Osteocyte (in vitro differentiated cells): Measurements from ENCODE around the gene WDFY3. TPM values are rescaled to one million over a fixed set of nuclear protein-coding genes. Genes with fewer than 3 reads are reported as not detected.
A peak's percentile ranks its signal among the peaks of the same experiment; 100 is the strongest.

ENCODE experiments used
- DNase-seq: peaks from one replicate; pipeline ENCODE4 v3.0.0; 2021; ENCODE audit warnings: mixed read lengths; ENCODE audit not compliant: unreplicated experiment; ENCODE audit errors: extremely low spot score
- H3K27ac Mint-ChIP-seq: one replicate; pipeline ENCODE4 v1.8.0; 2021; ENCODE audit warnings: mild to moderate bottlenecking, mixed read lengths; ENCODE audit not compliant: unreplicated experiment
- H3K27me3 Mint-ChIP-seq: one replicate; pipeline ENCODE4 v1.8.0; 2021; ENCODE audit warnings: mixed read lengths; ENCODE audit not compliant: unreplicated experiment
- H3K36me3 Mint-ChIP-seq: one replicate; pipeline ENCODE4 v1.8.0; 2021; ENCODE audit warnings: mixed read lengths; ENCODE audit not compliant: unreplicated experiment
- H3K4me1 Mint-ChIP-seq: one replicate; pipeline ENCODE4 v1.8.0; 2021; ENCODE audit warnings: mixed read lengths; ENCODE audit not compliant: unreplicated experiment
- H3K4me3 Mint-ChIP-seq: one replicate; pipeline ENCODE4 v1.8.0; 2021; ENCODE audit warnings: mild to moderate bottlenecking, moderate library complexity, mixed read lengths; ENCODE audit not compliant: unreplicated experiment
- H3K9me3 Mint-ChIP-seq: one replicate; pipeline ENCODE4 v1.8.0; 2021; ENCODE audit warnings: mixed read lengths; ENCODE audit not compliant: unreplicated experiment
- total RNA-seq: library from RNA; stranded (reverse); gene quantifications from 2 replicates; pipeline ENCODE4 v1.2.1, GENCODE V29; 2021
- TF ChIP-seq, protein P1 (sequence below): fragments of 200-600 bp; sonication (generic); IDR thresholded peaks from 2 replicates; pipeline ENCODE4 v1.5.0; 2021; ENCODE audit warnings: antibody characterized with exemption, mild to moderate bottlenecking, moderate library complexity

The WDFY3 gene
- total RNA-seq, 1 donor from 2014 or later: 91.4 TPM

DNA sequence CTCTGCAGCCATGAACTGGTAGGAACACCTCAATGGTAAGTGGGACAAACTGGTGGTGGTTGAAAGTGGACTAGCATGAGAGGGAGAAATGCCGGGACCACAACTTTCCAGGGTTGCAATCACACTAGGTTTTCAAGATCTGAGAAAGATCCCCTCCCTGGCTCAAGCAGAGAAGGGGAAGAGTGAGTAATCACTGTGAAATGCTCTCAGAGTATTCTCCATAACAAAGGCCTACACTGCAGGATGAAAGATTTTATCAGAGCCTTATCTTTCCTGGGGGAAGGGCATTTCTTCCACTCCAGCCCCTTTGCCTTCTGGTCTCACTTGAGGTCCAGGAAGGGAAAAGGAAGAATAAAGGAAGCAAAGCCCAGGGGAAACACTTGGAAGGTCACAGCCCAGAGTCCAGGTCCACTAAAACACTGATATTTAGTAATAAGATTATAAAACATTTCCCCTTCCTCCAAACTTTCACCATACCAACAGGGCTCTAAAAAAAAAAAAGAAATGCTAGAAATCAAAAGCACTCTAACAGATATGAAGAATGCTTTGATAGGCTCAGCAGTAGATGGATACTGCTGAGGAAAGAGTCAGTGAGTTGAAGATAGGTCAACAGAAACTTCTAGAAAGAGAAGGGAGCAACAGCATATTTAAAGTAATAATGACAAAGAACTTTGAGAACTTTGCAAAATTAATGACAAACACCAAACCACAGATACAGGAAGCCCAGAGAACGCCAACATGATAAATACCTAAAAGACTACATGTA lies 95.9 kb downstream of the WDFY3 start:
- peak overlapping the region; percentile 72 for H3K27ac Mint-ChIP-seq
- H3K36me3 Mint-ChIP-seq: peaks cover 13% of the 10 kb centered on the region
- TF ChIP-seq, protein P1, sequence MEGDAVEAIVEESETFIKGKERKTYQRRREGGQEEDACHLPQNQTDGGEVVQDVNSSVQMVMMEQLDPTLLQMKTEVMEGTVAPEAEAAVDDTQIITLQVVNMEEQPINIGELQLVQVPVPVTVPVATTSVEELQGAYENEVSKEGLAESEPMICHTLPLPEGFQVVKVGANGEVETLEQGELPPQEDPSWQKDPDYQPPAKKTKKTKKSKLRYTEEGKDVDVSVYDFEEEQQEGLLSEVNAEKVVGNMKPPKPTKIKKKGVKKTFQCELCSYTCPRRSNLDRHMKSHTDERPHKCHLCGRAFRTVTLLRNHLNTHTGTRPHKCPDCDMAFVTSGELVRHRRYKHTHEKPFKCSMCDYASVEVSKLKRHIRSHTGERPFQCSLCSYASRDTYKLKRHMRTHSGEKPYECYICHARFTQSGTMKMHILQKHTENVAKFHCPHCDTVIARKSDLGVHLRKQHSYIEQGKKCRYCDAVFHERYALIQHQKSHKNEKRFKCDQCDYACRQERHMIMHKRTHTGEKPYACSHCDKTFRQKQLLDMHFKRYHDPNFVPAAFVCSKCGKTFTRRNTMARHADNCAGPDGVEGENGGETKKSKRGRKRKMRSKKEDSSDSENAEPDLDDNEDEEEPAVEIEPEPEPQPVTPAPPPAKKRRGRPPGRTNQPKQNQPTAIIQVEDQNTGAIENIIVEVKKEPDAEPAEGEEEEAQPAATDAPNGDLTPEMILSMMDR: no peak
- no peak overlapping the region for H3K4me3 Mint-ChIP-seq
- no peak for DNase-seq
- H3K27me3 Mint-ChIP-seq: no peaks in the 10 kb centered on the region
- peaks cover 11% of the 10 kb centered on the region for H3K9me3 Mint-ChIP-seq
- peaks cover 12% of the 10 kb centered on the region for H3K4me1 Mint-ChIP-seq

DNA sequence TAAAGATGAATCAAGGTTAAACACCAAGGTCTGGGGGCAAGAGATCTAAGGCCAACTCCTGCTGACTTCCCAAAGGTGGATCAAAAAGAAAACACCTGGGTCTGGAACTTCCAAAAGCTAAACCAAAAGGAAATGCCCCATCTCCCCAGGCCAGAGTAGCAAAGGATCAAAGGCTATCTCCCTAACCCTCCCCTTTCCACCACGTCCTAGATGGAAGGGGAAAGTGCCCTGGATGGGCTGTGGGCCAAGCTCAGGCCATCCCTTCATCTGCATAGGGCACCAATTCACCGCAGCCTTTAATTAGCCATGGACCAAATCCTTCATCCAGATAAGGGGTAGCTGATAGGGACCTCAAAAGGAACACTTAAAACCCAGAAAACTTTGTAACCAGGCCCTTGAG lies 100.2 kb downstream of the WDFY3 start:
- DNase-seq: no peak
- H3K36me3 Mint-ChIP-seq: peaks cover 7% of the 10 kb centered on the region
- TF ChIP-seq, protein P1: no peak
- H3K27ac Mint-ChIP-seq: no peak overlapping the region
- H3K4me3 Mint-ChIP-seq: no peak overlapping the region
- no peaks in the 10 kb centered on the region for H3K27me3 Mint-ChIP-seq
- peaks cover 12% of the 10 kb centered on the region for H3K4me1 Mint-ChIP-seq
- peaks cover 5% of the 10 kb centered on the region for H3K9me3 Mint-ChIP-seq

DNA sequence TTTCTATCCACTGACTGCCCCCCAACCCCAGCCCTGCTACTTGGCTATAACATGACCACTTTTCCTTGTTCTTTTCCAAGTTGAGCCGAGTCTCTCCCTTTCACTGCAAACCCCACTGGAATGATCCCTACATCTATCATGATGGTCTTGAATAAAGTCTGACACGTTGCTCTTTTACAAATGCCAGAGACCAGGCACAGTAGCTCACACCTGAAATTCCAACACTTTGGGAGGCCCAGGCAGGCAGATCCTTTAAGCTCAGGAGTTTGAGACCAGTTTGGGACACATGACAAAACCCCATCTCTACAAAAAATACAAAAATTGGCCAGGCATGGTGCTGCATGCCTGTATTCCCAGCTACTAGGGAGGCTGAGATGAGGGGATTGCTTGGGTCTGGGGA lies 100.9 kb downstream of the WDFY3 start:
- Mint-ChIP-seq H3K4me3 (no peak overlapping the region), H3K27me3 (no peaks in the 10 kb centered on the region), H3K4me1 (peaks cover 6% of the 10 kb centered on the region), H3K9me3 (no peaks in the 10 kb centered on the region), H3K27ac (no peak overlapping the region), H3K36me3 (peaks cover 7% of the 10 kb centered on the region)
- TF ChIP-seq, protein P1: no peak
- DNase-seq: no peak

DNA sequence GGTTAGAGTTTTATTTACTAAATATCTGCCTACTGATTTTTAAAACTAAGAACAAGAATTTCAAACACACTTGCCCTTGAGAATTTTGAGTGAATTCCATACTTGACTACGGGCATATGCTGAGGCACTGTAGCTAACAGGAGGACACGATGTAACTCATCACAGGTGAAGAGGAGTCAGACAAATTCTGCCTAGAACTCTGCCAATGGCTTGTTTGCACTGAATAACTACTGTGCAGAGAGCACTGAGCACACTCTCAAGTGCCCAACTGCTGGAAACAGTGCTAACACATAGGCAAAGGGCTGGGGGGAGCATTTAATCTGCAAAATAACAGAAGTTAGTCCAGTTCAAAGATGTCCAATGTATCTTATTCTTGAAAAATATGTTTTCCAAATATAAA lies 104.4 kb downstream of the WDFY3 start:
- H3K4me3 Mint-ChIP-seq: no peak overlapping the region
- no peak overlapping the region for H3K27ac Mint-ChIP-seq
- no peaks in the 10 kb centered on the region for H3K9me3 Mint-ChIP-seq
- TF ChIP-seq, protein P1: no peak
- peaks cover 29% of the 10 kb centered on the region for H3K36me3 Mint-ChIP-seq
- DNase-seq: no peak
- no peaks in the 10 kb centered on the region for H3K27me3 Mint-ChIP-seq
- H3K4me1 Mint-ChIP-seq: peaks cover 6% of the 10 kb centered on the region

DNA sequence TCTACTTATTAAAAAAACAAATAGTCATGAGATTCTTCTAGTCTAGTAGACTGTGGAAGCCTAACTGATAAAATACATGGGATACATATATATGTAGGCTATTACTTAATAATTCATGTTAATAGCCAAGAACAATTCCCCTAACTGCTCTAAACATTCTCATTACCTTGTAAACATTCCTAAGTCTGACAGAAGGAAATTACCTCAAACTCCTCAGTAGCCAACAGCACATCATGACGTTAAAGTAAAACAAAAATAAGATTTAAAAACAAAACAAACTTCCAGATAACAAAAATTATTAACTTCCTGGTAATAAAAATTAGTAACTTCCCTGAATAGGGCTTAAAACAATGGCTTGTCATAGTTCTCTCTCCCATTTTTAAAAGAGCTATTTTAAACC lies 109.2 kb downstream of the WDFY3 start:
- DNase-seq: no peak
- H3K4me3 Mint-ChIP-seq: no peak overlapping the region
- peaks cover 20% of the 10 kb centered on the region for H3K4me1 Mint-ChIP-seq
- no peak overlapping the region for H3K27ac Mint-ChIP-seq
- TF ChIP-seq, protein P1: no peak
- no peaks in the 10 kb centered on the region for H3K9me3 Mint-ChIP-seq
- H3K27me3 Mint-ChIP-seq: no peaks in the 10 kb centered on the region
- peaks cover 27% of the 10 kb centered on the region for H3K36me3 Mint-ChIP-seq
